Progenitor cell of endocrine pancreas (in vitro differentiated cells): ENCODE results near the gene DNASE1L1. TPM values are rescaled to one million over a fixed set of nuclear protein-coding genes. Genes with fewer than 3 reads are reported as not detected.

Source experiments
- DNase-seq: peaks from one replicate; pipeline ENCODE4 v3.0.0; 2021; ENCODE audit warnings: low spot score; ENCODE audit not compliant: unreplicated experiment
- H3K27ac Mint-ChIP-seq: 2 replicates; pipeline ENCODE4 v1.8.0; 2021; ENCODE audit warnings: mild to moderate bottlenecking, moderate library complexity, mixed read lengths
- H3K27me3 Mint-ChIP-seq: 2 replicates; pipeline ENCODE4 v1.8.0; 2021; ENCODE audit warnings: mixed read lengths
- H3K36me3 Mint-ChIP-seq: 2 replicates; pipeline ENCODE4 v1.8.0; 2022; ENCODE audit warnings: mixed read lengths; ENCODE audit not compliant: insufficient read depth
- H3K4me1 Mint-ChIP-seq: 2 replicates; pipeline ENCODE4 v1.8.0; 2021; ENCODE audit warnings: low read depth, mixed read lengths
- H3K4me3 Mint-ChIP-seq: 2 replicates; pipeline ENCODE4 v1.8.0; 2021; ENCODE audit warnings: low read depth, mild to moderate bottlenecking, moderate library complexity, mixed read lengths
- H3K9me3 Mint-ChIP-seq: 2 replicates; pipeline ENCODE4 v1.8.0; 2021; ENCODE audit warnings: low read depth, mixed read lengths
- CTCF ChIP-seq: fragments of 200-600 bp; sonication (generic); IDR thresholded peaks from one replicate; pipeline ENCODE4 v1.5.0; 2021; ENCODE audit warnings: antibody characterized with exemption, mild to moderate bottlenecking; ENCODE audit not compliant: unreplicated experiment
- total RNA-seq: library from RNA; stranded (reverse); gene quantifications from 2 replicates; pipeline ENCODE4 v1.2.1, GENCODE V29; 2021

Gene DNASE1L1
- total RNA-seq, 1 donor from 2014 or later = 12.7 TPM

DNA sequence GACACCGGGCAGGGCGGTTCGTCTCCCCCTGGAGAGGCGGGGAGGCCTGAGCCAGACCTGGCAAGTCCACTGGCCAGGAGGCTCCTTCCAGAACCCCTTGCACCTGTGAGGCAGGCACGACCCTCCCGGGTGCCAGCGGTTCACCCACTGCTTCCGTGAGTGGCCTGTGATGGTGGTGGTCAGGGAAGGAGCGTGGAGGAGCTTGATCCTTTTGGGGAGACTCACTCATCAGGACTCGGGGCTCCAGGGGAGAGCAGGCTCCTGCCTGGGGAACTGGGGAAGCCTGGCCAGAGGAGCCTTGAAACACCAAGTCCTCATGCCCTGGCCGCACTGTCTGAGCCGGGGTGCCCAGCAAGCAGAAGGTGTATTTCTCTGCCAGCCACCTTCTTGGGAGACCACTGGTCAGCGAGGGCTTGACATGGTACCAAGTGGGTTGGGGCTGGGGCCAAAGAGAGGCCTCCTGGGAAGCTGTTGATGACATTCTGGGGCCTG is 35.7 kb upstream of the DNASE1L1 start:
- Mint-ChIP-seq H3K27me3 (no peaks in the 10 kb centered on the region), H3K27ac (no peak overlapping the region), H3K9me3 (peaks cover 4% of the 10 kb centered on the region)

GRCh38 chrX:154443992-154444754 is 35.1 kb upstream of the DNASE1L1 start, which contains the start of gene FAM50A:
FAM50A (plus strand) TSS chrX:154444141; CDS start chrX:154444236, 95 bp downstream.
- Mint-ChIP-seq H3K27ac (peak within 1 kb of the TSS; percentile 82), H3K4me1 (no peaks in the 10 kb centered on the region), H3K9me3 (peaks cover 4% of the 10 kb centered on the region), H3K27me3 (no peaks in the 10 kb centered on the region), H3K36me3 (peaks cover 9% of the 10 kb centered on the region), H3K4me3 (peak within 1 kb of the TSS; percentile 72)
- no peak for TF ChIP-seq CTCF
- peak; percentile 50 for DNase-seq

More for the DNA sequence above, 35.7 kb upstream of the DNASE1L1 start:
- H3K4me1 Mint-ChIP-seq = no peaks in the 10 kb centered on the region
- H3K36me3 Mint-ChIP-seq = peaks cover 9% of the 10 kb centered on the region
- no peak for DNase-seq
- no peak for TF ChIP-seq CTCF
- peak overlapping the region; percentile 42 for H3K4me3 Mint-ChIP-seq

DNA sequence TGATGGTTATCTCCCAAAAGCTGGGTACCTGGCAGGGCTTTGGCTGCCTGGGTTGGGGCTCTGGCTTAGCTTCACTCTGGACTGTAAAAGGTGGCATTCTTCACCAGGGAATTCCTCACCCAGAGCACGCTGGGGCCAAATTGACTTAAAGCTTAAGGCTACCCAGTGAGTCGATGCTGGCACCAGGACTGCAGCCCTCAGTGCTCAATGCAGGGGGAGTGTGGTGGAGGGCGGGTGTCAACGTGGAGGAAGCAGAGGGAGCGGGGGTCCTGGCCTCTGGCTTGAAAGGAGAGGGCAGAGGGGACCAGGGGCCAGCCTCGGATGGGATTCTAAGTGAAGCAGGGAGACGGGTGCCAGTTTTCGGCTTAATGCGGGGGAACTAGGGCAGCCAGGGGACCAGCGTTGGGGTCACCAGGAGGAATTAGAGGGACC is 34.4 kb upstream of the DNASE1L1 start:
- no peak for DNase-seq
- Mint-ChIP-seq H3K4me3 (peak overlapping the region; percentile 72), H3K36me3 (peaks cover 8% of the 10 kb centered on the region), H3K4me1 (no peaks in the 10 kb centered on the region), H3K27me3 (no peaks in the 10 kb centered on the region), H3K9me3 (peaks cover 4% of the 10 kb centered on the region), H3K27ac (peak overlapping the region; percentile 82)
- TF ChIP-seq CTCF = no peak

- Mint-ChIP-seq H3K27me3 (no peaks in the 10 kb centered on the region), H3K4me1 (peaks cover 4% of the 10 kb centered on the region), H3K36me3 (peaks cover 7% of the 10 kb centered on the region), H3K9me3 (peaks cover 3% of the 10 kb centered on the region), H3K4me3 (no peak overlapping the region), H3K27ac (no peak overlapping the region)
- DNase-seq = no peak
- no peak for TF ChIP-seq CTCF
Observed at GRCh38 chrX:154441984-154442707, 33.1 kb upstream of the DNASE1L1 start.

DNA sequence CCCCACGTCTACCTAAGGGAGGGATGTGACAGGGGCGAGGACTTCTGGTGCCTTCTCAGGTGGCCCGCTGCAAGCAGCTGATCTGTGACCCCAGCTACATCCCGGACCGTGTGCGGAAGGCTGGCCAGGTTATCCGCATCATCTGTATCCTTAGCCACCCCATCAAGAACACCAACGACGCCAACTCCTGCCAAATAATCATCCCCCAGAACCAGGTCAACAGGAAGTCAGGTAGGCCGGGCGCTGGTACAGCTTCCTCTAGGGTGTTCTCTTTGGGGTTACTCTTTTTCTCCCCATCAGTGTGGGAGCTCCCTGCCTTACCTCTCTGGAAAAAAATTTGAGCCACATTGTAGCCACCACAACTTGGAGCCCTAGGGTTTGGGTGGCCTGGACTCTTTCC is 32.5 kb upstream of the DNASE1L1 start:
- no peak overlapping the region for H3K27ac Mint-ChIP-seq
- TF ChIP-seq CTCF = no peak
- no peak overlapping the region for H3K4me3 Mint-ChIP-seq
- H3K9me3 Mint-ChIP-seq = no peaks in the 10 kb centered on the region
- H3K27me3 Mint-ChIP-seq = no peaks in the 10 kb centered on the region
- peaks cover 5% of the 10 kb centered on the region for H3K36me3 Mint-ChIP-seq
- peaks cover 4% of the 10 kb centered on the region for H3K4me1 Mint-ChIP-seq
- DNase-seq = no peak
